ENCODE measurements around the gene SORCS2. TPM values are rescaled to one million over a fixed set of nuclear protein-coding genes. Genes with fewer than 3 reads are reported as not detected.

Gene SORCS2
- total and polyA plus RNA-seq, 2 of the 4 experiments (the other 2 are of a cell fraction), result 0.36 to 0.62 TPM

DNA sequence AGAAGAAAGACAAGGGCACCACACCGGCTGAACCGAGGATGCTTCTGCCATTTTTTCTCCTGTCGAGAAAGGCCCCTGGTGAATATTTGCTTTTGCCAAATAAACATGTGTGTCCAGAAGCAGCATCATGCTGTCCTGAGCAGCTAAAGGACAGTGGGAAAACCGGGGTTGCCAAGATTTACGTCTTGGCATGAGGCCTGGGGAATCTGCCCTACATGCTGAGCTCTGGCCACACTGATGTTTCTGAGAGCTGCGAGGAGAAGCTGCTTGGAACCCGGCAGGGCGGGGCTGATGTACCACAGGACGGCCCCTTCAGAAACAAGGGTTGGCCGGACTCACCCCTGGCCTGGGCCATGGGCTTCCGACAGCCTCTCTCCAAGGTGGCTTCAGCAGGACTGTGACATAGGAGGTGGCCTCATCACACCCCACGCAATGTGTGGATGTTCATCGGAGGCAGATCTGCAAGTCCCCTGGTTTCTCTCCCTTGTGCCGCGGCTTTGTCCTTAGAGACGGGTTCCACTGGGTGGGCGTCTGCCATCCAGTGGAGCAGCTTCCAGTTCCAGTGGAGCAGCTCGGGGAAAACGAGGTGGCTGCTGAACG lies 42.2 kb upstream of the SORCS2 start:
- ChIA-PET POLR2A (ENCODE audit: unreplicated experiment) (no interaction called here), CTCF (no interaction called here)
- Histone ChIP-seq H4K20me1 (ENCODE audit: insufficient read depth, low read length) (no peaks in the 10 kb centered on the region), H3K9me3 (ENCODE audit: control insufficient read depth, insufficient read depth, low read length) (no peaks in the 10 kb centered on the region), H3K4me3 (ENCODE audit: insufficient read depth, low read depth, low read length) (no peak overlapping the region), H2AK9ac (replicated peaks; ENCODE audit: low read depth, low read length, poor library complexity) (no peak overlapping the region), H2BK5ac (ENCODE audit: low read depth, low read length, poor library complexity, severe bottlenecking) (no peak overlapping the region), H2BK15ac (ENCODE audit: low read depth, low read length) (no peak overlapping the region), H3K79me1 (ENCODE audit: low read depth in 1 of 2, low read length in 2 of 2) (no peaks in the 10 kb centered on the region), H3K4me2 (ENCODE audit: low read depth, low read length) (no peak overlapping the region), H4K5ac (ENCODE audit: low read depth, low read length) (no peak overlapping the region), H2AFZ (replicated peaks; ENCODE audit: low read length, poor library complexity) (no peak overlapping the region), H2BK20ac (ENCODE audit: low read depth, low read length) (no peak overlapping the region), H3K9me1 (ENCODE audit: insufficient read depth, low read length) (no peaks in the 10 kb centered on the region), H3K18ac (ENCODE audit: low read depth, low read length) (no peak overlapping the region), H3K4ac (ENCODE audit: low read depth, low read length) (no peak overlapping the region), H3K9ac (ENCODE audit: low read depth, low read length) (no peak overlapping the region), H3K56ac (ENCODE audit: extremely low read depth, insufficient read depth, low read length) (no peak overlapping the region), H3K27ac (ENCODE audit: insufficient read depth, low read length) (no peak overlapping the region), H3K23ac (ENCODE audit: low read depth, low read length) (no peak overlapping the region), H3K36me3 (ENCODE audit: control insufficient read depth, insufficient read depth, low read length) (no peaks in the 10 kb centered on the region), H2BK120ac (ENCODE audit: low read depth, low read length) (no peak overlapping the region), H4K8ac (ENCODE audit: low read depth in 2 of 2, low read length in 2 of 2) (no peak overlapping the region), H3K27me3 (ENCODE audit: control insufficient read depth, insufficient read depth, low read length) (peaks cover 77% of the 10 kb centered on the region), H3K4me1 (ENCODE audit: control insufficient read depth, insufficient read depth, low read length) (no peaks in the 10 kb centered on the region), H3K14ac (replicated peaks; ENCODE audit: low read depth, low read length) (no peak overlapping the region), H4K91ac (ENCODE audit: insufficient read depth, low read depth, low read length) (no peak overlapping the region), H2AK5ac (ENCODE audit: low read depth, low read length) (no peak overlapping the region)
- dilution Hi-C loops (cut with HindIII; ENCODE audit: low sequenced_read_pairs, unreplicated experiment) (no loop called here), intact Hi-C loops (cut with micrococcal nuclease) (no loop called here), in situ Hi-C loops (cut with MboI; ENCODE audit: low sequenced_read_pairs) (no loop called here)
- TF ChIP-seq FOS (IDR thresholded peaks at IDR 0.05; ENCODE audit: low read depth, low read length), result no peak
- TF ChIP-seq MAFK (IDR thresholded peaks at IDR 0.05; ENCODE audit: low read depth, low read length), result no peak
- TF ChIP-seq CEBPB (IDR thresholded peaks at IDR 0.05; ENCODE audit: low read depth, low read length), result no peak
- TF ChIP-seq NFE2L2 (IDR thresholded peaks at IDR 0.05; ENCODE audit: low read depth, low read length), result no peak
- TF ChIP-seq MXI1 (IDR thresholded peaks at IDR 0.05; ENCODE audit: borderline replicate concordance, low read depth, low read length), result no peak
- no peak for TF ChIP-seq MAZ (IDR thresholded peaks at IDR 0.05; ENCODE audit: borderline replicate concordance, low read depth, low read length)
- TF ChIP-seq POLR2A (IDR thresholded peaks at IDR 0.05; ENCODE audit: low read depth, low read length), result no peak
- no peak for TF ChIP-seq CHD1 (IDR thresholded peaks at IDR 0.05; ENCODE audit: low read depth, low read length)
- TF ChIP-seq SMC3 (IDR thresholded peaks at IDR 0.05; ENCODE audit: low read depth, low read length), result no peak
- TF ChIP-seq, protein P1, sequence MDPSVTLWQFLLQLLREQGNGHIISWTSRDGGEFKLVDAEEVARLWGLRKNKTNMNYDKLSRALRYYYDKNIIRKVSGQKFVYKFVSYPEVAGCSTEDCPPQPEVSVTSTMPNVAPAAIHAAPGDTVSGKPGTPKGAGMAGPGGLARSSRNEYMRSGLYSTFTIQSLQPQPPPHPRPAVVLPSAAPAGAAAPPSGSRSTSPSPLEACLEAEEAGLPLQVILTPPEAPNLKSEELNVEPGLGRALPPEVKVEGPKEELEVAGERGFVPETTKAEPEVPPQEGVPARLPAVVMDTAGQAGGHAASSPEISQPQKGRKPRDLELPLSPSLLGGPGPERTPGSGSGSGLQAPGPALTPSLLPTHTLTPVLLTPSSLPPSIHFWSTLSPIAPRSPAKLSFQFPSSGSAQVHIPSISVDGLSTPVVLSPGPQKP (IDR thresholded peaks at IDR 0.05; ENCODE audit: borderline replicate concordance, low read depth, low read length), result no peak
- no peak for TF ChIP-seq RFX5 (IDR thresholded peaks at IDR 0.05; ENCODE audit: low read depth, low read length)
- TF ChIP-seq, protein P2, sequence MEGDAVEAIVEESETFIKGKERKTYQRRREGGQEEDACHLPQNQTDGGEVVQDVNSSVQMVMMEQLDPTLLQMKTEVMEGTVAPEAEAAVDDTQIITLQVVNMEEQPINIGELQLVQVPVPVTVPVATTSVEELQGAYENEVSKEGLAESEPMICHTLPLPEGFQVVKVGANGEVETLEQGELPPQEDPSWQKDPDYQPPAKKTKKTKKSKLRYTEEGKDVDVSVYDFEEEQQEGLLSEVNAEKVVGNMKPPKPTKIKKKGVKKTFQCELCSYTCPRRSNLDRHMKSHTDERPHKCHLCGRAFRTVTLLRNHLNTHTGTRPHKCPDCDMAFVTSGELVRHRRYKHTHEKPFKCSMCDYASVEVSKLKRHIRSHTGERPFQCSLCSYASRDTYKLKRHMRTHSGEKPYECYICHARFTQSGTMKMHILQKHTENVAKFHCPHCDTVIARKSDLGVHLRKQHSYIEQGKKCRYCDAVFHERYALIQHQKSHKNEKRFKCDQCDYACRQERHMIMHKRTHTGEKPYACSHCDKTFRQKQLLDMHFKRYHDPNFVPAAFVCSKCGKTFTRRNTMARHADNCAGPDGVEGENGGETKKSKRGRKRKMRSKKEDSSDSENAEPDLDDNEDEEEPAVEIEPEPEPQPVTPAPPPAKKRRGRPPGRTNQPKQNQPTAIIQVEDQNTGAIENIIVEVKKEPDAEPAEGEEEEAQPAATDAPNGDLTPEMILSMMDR (conservative IDR thresholded peaks at IDR 0.05; ENCODE audit: low read depth, low read length), result no peak
- no peak for TF ChIP-seq RCOR1 (IDR thresholded peaks at IDR 0.05; ENCODE audit: insufficient replicate concordance, low read length)
- no peak for TF ChIP-seq RAD21 (IDR thresholded peaks at IDR 0.05; ENCODE audit: low read length)
- TF ChIP-seq USF2 (IDR thresholded peaks at IDR 0.05; ENCODE audit: low read depth, low read length), result no peak
- no peak for TF ChIP-seq BHLHE40 (IDR thresholded peaks at IDR 0.05; ENCODE audit: low read depth, low read length)
- no peak for DNase-seq
- peak; percentile 32; the same call in 1 of the 2 replicates for ATAC-seq (ENCODE audit: low read depth)
- WGBS, 2 experiments (ENCODE audit: extremely low coverage in 2 of 2, insufficient read length in 1 of 2), result 27% methylated on average over 6 of the region's 20 CpGs; no CpG with 5 or more reads in 1 of the 2 experiments
- BruUV-seq (replicated peaks), result no TSS peak
